Esophagus (tissue), 2 donors: Measurements from ENCODE around the gene FBXO9. TPM values are rescaled to one million over a fixed set of nuclear protein-coding genes. Genes with fewer than 3 reads are reported as not detected.

Source experiments
- H3K27ac ChIP-seq, 2 donors: one replicate each; pipeline ENCODE4 v1.5.1; 2013; ENCODE audit warnings: low read depth in 2 of 2, mild to moderate bottlenecking in 2 of 2, inconsistent platforms in 1 of 2, low read length in 1 of 2, moderate library complexity in 1 of 2
- H3K27me3 ChIP-seq, 2 donors: one replicate each; pipeline ENCODE4 v1.6.1; 2013; ENCODE audit warnings: low read length in 2 of 2, control low read depth in 1 of 2, mild to moderate bottlenecking in 1 of 2; ENCODE audit not compliant: insufficient read depth in 2 of 2, control insufficient read depth in 1 of 2
- H3K36me3 ChIP-seq, 2 donors: one replicate each; pipeline ENCODE4 v1.6.1; 2013; ENCODE audit warnings: low read length in 1 of 2; ENCODE audit not compliant: control insufficient read depth in 2 of 2, insufficient read depth in 2 of 2
- H3K4me1 ChIP-seq, 2 donors: one replicate each; pipeline ENCODE4 v1.6.1; 2013; ENCODE audit warnings: low read length in 1 of 2; ENCODE audit not compliant: control insufficient read depth in 2 of 2, insufficient read depth in 2 of 2
- H3K4me3 ChIP-seq, 2 donors: one replicate each; pipeline ENCODE4 v1.5.1; 2013; ENCODE audit warnings: low read length in 2 of 2, mild to moderate bottlenecking in 2 of 2, low read depth in 1 of 2, moderate library complexity in 1 of 2
- H3K9me3 ChIP-seq, 2 donors: one replicate each; pipeline ENCODE4 v1.6.1; 2013; ENCODE audit warnings: mild to moderate bottlenecking in 2 of 2, low read depth in 1 of 2, low read length in 1 of 2, moderate library complexity in 1 of 2; ENCODE audit not compliant: control insufficient read depth in 2 of 2, insufficient read depth in 1 of 2
- WGBS, 2 donors: extraction: QIAGEN DNeasy Blood & Tissue Kit; methylation state at CpG; one replicate each; pipeline ENCODE4 v1.1.7; 2013; 5-methylcytosine and 5-hydroxymethylcytosine counted together
- polyA plus RNA-seq, 2 donors: library from polyadenylated mRNA; stranded (reverse); fragments of 200-250 nt; gene quantifications; one replicate each; pipeline ENCODE4 v1.2.3, GENCODE V29; 2013
- donor health status: healthy with polysubstance abuse.
- donor health status: Bipolar disorder and iron deficiency.

FBXO9 gene
- polyA plus RNA-seq, 2 donors: 14.3 to 43.1 TPM

DNA sequence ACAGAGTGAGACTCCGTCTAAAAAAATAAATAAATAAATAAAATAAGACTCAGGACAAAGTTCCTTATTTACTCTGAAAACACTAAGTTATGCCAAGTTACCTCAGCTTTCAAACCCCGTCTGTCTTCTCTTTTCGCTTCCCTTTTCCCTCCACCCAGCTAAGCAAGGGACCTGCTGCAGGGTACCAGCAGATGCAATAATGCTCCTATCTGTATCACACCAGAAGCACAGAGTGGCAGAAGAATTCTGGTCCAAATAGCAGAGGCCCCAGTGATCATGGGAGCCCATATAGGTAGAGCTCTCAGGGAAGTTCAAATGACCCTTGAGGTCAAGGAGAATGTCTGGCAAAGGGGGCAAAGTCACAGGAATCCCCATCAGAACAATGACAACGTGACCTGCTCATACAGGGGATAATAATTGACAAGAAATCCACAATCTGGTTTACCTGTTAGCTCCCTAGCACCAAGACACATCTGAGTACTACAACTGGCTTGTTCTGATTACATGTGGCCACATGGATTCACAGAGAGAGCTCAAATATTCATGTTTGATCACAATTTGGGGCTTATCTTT is 74.7 kb downstream of the FBXO9 start:
- no peaks in the 10 kb centered on the region for H3K27me3 ChIP-seq
- no peaks in the 10 kb centered on the region for H3K4me1 ChIP-seq
- no peak overlapping the region for H3K27ac ChIP-seq
- 71 to 75% methylated on average over 4 of the region's 4 CpGs for WGBS, 2 donors
- no peak overlapping the region for H3K4me3 ChIP-seq
- no peaks in the 10 kb centered on the region for H3K9me3 ChIP-seq
- no peaks in the 10 kb centered on the region for H3K36me3 ChIP-seq

GRCh38 chr6:53142810-53143209 is 77.6 kb downstream of the FBXO9 start:
- Histone ChIP-seq H3K36me3 (no peaks in the 10 kb centered on the region), H3K9me3 (no peaks in the 10 kb centered on the region), H3K27me3 (no peaks in the 10 kb centered on the region), H3K27ac (no peak overlapping the region), H3K4me3 (no peak overlapping the region), H3K4me1 (no peaks in the 10 kb centered on the region)
- 46 to 53% methylated on average over 3 of the region's 3 CpGs for WGBS, 2 donors

DNA sequence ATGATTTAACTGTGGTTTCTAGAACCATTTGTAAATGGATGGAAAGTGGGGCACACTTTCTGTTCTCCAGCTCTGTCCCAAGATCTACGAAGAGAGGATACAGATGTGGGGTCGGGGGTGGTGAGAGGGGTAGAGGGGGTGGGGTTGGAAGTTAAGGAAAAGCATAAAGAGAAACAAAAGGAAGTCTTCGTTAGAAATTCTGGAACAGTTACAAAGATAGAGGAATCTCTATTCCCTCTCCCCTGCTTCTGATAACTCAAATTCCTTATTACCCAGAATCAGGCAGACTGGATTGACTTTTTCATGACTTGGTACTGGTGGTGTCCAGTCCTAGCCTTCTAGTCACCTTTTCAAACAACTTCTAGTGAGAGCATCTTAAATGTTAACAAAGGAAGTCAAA is 78.5 kb downstream of the FBXO9 start:
- H3K9me3 ChIP-seq: no peaks in the 10 kb centered on the region
- WGBS, 2 donors: 62 to 65% methylated on average over 3 of the region's 3 CpGs
- H3K27ac ChIP-seq: no peak overlapping the region
- no peaks in the 10 kb centered on the region for H3K27me3 ChIP-seq
- no peak overlapping the region for H3K4me3 ChIP-seq
- no peaks in the 10 kb centered on the region for H3K36me3 ChIP-seq
- H3K4me1 ChIP-seq: no peaks in the 10 kb centered on the region

GRCh38 chr6:53144802-53145201 is 79.6 kb downstream of the FBXO9 start:
- no peak overlapping the region for H3K27ac ChIP-seq
- no peaks in the 10 kb centered on the region for H3K9me3 ChIP-seq
- no peaks in the 10 kb centered on the region for H3K36me3 ChIP-seq
- H3K27me3 ChIP-seq: no peaks in the 10 kb centered on the region
- 85 to 88% methylated on average over 2 of the region's 2 CpGs for WGBS, 2 donors
- H3K4me1 ChIP-seq: no peaks in the 10 kb centered on the region
- no peak overlapping the region for H3K4me3 ChIP-seq

- H3K4me3 ChIP-seq: no peak within 1 kb of the TSS
- 85 to 91% methylated on average over 5 of the region's 5 CpGs for WGBS, 2 donors
These were observed 83.5 kb downstream of the FBXO9 start, which contains the start of gene GCM1 for GRCh38 chr6:53148684-53149083. Gene GCM1, minus strand, starts transcription at chr6:53148841. Its CDS starts 3,209 bp downstream, at chr6:53145632.

More at GRCh38 chr6:53148684-53149083, 83.5 kb downstream of the FBXO9 start, which contains the start of gene GCM1:
- H3K4me1 ChIP-seq: no peaks in the 10 kb centered on the region
- H3K27ac ChIP-seq: no peak within 1 kb of the TSS
- no peaks in the 10 kb centered on the region for H3K36me3 ChIP-seq
- H3K27me3 ChIP-seq: no peaks in the 10 kb centered on the region
- no peaks in the 10 kb centered on the region for H3K9me3 ChIP-seq

Other genes with a start within 250 kb of the FBXO9 start
- gene GSTA5, start 224.6 kb upstream of the FBXO9 start, polyA plus RNA-seq: not detected
- under 1 TPM in 1 of 2 donors, not detected in 1; 0.13 TPM for gene GSTA3, start 155.7 kb upstream of the FBXO9 start, polyA plus RNA-seq
- gene GSTA4, start 70.1 kb upstream of the FBXO9 start, polyA plus RNA-seq: 10 to 100 TPM; 41.8 to 62.0 TPM
- 1 to 10 TPM; 4.2 to 5.1 TPM for gene CILK1, start 3.6 kb upstream of the FBXO9 start, polyA plus RNA-seq
- gene GCM1, start 83.4 kb downstream of the FBXO9 start, polyA plus RNA-seq: not detected